Ectodermal cell (in vitro differentiated cells): ENCODE measurements around the gene TMEM182.

Experiments used
- H3K27ac ChIP-seq: 2 replicates; pipeline ENCODE4 v1.7.0; 2013; ENCODE audit warnings: mild to moderate bottlenecking, low read depth, low read length; ENCODE audit not compliant: insufficient read depth, poor library complexity, severe bottlenecking
- H3K27me3 ChIP-seq: 2 replicates; pipeline ENCODE4 v1.7.0; 2013; ENCODE audit warnings: mild to moderate bottlenecking, low read length; ENCODE audit not compliant: insufficient read depth, control insufficient read depth, poor library complexity, severe bottlenecking
- H3K36me3 ChIP-seq: one replicate; pipeline ENCODE4 v1.7.0; 2013; ENCODE audit warnings: low read length; ENCODE audit not compliant: control insufficient read depth, insufficient read depth
- H3K4me1 ChIP-seq: one replicate; pipeline ENCODE4 v1.7.0; 2013; ENCODE audit warnings: low read length; ENCODE audit not compliant: control insufficient read depth, insufficient read depth
- H3K4me3 ChIP-seq: 2 replicates; pipeline ENCODE4 v1.7.0; 2013; ENCODE audit warnings: low read depth, low read length, control low read depth; ENCODE audit not compliant: insufficient read depth
- H3K9me3 ChIP-seq: 2 replicates; pipeline ENCODE4 v1.7.0; 2013; ENCODE audit warnings: mild to moderate bottlenecking, low read length, moderate library complexity; ENCODE audit not compliant: control insufficient read depth
- WGBS, 2 experiments: methylation state at CpG; one replicate each; pipeline ENCODE4 v1.1.7; 2013; ENCODE audit warnings: missing lambda C conversion rate in 2 of 2; 5-methylcytosine and 5-hydroxymethylcytosine counted together

The TMEM182 gene

DNA sequence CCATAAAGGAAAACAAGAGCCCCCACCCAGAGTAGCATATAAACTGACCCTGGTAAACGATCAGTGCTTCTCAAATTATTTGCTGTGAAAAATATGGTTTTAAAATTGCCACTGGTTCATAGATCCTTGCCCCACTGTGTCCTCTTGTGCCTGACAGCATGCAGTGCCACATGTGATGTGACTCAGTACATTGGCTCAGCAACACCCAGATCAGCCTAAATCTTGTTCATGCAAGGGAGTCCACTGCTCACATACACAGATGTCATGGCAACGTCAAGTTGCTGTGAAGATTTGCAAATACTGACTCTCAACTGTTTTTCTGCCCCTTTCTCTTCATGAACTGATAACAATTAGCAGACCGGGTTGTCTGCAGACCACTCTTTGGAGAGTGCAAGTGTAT, 91.0 kb downstream of the TMEM182 start:
- Histone ChIP-seq H3K27ac (no peak overlapping the region), H3K9me3 (no peaks in the 10 kb centered on the region), H3K4me3 (no peak overlapping the region), H3K27me3 (no peaks in the 10 kb centered on the region), H3K36me3 (no peaks in the 10 kb centered on the region), H3K4me1 (peaks cover 6% of the 10 kb centered on the region)
- WGBS, 2 experiments: 89 to 96% methylated on average over 3 of the region's 3 CpGs
